Nephron progenitor cell (in vitro differentiated cells): ENCODE measurements around the gene SLC16A8.

ENCODE experiments used
- DNase-seq: peaks from one replicate; pipeline ENCODE4 v3.0.0; 2021
- H3K27ac Mint-ChIP-seq: 2 replicates; pipeline ENCODE4 v1.8.0; 2021; ENCODE audit warnings: mild to moderate bottlenecking, moderate library complexity, mixed read lengths
- H3K27me3 Mint-ChIP-seq: 2 replicates; pipeline ENCODE4 v1.8.0; 2021; ENCODE audit warnings: mild to moderate bottlenecking, low read depth, mixed read lengths; ENCODE audit not compliant: poor library complexity
- H3K36me3 Mint-ChIP-seq: 2 replicates; pipeline ENCODE4 v1.8.0; 2021; ENCODE audit warnings: low read depth, mixed read lengths
- H3K4me1 Mint-ChIP-seq: 2 replicates; pipeline ENCODE4 v1.8.0; 2021; ENCODE audit warnings: mixed read lengths
- H3K4me3 Mint-ChIP-seq: 2 replicates; pipeline ENCODE4 v1.8.0; 2021; ENCODE audit warnings: mild to moderate bottlenecking, moderate library complexity, mixed read lengths
- H3K9me3 Mint-ChIP-seq: 2 replicates; pipeline ENCODE4 v1.8.0; 2021; ENCODE audit warnings: mild to moderate bottlenecking, moderate library complexity, mixed read lengths
- TF ChIP-seq, protein P1 (sequence below): fragments of 200-600 bp; sonication (generic); IDR thresholded peaks from 2 replicates; pipeline ENCODE4 v1.5.0; 2021; ENCODE audit warnings: antibody characterized with exemption

Gene SLC16A8

DNA sequence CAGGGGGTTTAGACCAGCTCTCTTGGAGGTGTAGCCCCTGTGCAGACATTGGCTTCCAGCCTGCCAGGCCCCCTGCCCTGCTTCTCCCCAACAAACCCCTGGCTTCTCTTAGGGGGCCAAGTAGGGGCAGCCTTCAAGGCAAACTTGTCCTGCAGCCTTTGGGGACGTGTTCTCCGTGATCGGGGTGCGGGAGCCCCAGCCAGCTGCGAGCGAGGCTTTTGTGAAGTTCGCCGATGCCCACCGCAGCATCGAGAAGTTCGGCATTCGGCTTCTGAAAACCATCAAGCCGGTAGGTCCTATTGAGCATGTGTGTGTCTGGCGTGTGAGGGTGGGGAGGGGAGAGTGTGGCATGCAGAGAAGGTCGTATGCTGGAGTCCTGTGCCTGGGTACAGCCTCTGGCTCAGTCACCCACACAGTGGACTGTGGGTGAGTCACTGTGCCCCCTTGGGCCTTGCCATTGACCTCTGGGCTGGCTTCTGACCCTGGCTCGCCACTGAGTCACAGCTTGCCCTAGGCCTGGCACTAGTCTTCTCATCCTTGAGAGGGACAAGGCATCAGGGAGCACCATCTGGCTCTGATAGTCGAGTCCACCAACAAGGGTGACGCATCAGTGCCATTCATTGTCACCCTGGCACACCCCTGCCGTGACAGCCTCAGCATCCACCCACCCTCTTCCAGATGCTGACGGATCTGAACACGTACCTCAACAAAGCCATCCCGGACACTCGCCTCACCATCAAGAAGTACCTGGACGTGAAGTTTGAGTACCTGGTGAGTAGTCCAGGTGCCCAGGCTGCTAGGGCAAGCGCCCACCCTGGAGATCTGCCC, 11.4 kb downstream of the SLC16A8 start:
- Mint-ChIP-seq H3K4me1 (peaks cover 44% of the 10 kb centered on the region), H3K27me3 (no peaks in the 10 kb centered on the region), H3K4me3 (no peak overlapping the region), H3K36me3 (peaks cover 15% of the 10 kb centered on the region), H3K27ac (no peak overlapping the region), H3K9me3 (no peaks in the 10 kb centered on the region)
- no peak for DNase-seq
- TF ChIP-seq, protein P1, sequence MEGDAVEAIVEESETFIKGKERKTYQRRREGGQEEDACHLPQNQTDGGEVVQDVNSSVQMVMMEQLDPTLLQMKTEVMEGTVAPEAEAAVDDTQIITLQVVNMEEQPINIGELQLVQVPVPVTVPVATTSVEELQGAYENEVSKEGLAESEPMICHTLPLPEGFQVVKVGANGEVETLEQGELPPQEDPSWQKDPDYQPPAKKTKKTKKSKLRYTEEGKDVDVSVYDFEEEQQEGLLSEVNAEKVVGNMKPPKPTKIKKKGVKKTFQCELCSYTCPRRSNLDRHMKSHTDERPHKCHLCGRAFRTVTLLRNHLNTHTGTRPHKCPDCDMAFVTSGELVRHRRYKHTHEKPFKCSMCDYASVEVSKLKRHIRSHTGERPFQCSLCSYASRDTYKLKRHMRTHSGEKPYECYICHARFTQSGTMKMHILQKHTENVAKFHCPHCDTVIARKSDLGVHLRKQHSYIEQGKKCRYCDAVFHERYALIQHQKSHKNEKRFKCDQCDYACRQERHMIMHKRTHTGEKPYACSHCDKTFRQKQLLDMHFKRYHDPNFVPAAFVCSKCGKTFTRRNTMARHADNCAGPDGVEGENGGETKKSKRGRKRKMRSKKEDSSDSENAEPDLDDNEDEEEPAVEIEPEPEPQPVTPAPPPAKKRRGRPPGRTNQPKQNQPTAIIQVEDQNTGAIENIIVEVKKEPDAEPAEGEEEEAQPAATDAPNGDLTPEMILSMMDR = no peak

DNA sequence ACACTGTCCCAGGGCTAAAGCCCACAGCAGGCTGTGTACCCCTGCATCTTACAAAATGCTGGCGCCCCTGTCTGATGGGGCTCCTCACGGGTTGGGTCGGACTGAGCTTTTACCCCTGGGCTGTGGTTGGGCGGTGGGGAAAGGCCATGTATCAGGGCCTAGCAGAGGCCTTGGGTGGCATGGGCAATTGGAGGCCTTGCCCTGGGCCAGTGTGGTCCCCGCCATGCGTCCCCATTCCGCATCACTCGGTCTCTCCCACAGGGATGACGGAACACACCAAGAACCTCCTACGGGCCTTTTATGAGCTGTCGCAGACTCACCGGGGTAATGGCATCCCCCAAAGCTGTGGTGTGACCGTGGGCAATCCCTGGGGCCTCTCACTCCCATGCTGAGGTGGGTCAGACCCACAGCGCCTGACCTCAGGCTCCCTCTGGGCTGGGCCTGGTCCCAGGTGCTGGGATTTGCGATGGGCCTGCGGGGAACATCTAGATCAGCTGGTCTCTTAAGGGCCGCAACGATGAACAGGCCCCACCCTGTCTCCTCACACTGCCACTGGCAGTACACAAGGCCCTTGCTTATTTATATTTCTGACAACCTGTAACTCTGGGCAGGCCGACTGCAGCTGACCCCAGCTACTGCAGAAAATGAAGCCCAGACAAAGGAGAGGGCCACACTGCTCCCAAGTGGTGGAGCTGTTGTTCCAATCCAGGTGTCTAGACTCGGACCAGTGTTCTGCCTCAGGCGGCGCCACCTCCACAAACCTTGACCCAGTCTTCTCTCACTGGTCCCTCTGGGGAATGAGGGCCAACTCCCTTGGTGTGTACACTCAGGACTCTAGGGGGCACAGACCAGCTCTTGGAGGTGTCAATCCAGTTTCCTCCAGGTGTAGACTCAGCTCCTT, 12.3 kb downstream of the SLC16A8 start:
- Mint-ChIP-seq H3K27me3 (no peaks in the 10 kb centered on the region), H3K27ac (no peak overlapping the region)

DNA sequence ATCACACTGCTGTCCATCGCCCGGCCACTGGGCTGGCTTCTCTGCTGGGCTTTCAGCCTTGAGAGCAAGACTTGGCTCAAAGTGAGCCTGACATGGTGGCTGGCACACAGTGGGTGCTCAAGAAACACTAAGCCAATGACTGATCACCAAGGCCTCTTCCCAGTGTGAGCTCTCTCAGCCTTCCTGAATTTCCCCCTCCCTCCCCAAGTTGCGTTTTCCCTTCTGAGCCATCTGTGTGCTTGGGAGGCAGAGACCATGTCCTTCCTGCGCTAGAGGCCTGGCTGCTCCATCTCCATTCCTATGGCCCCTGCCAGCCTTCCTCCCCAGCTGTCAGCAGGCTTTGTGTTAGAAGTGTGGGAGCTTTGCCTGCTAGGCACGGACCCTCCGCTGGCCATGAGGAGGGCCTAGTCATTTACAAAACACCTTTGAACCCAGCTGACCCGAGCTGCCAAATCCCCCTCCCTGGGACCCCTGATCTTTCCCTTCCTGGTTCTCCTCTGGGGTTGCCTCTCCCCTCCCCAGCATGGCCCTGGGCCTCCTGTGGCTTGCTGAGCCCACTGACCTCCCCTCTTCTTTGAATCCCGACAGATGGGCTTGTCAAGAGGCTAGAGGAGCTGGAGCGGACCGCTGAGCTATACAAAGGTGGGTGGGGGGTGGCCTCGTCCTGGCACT, 13.6 kb downstream of the SLC16A8 start:
- H3K27me3 Mint-ChIP-seq = no peaks in the 10 kb centered on the region
- TF ChIP-seq, protein P1 = no peak
- no peak for DNase-seq
- H3K4me3 Mint-ChIP-seq = no peak overlapping the region
- H3K4me1 Mint-ChIP-seq = peaks cover 36% of the 10 kb centered on the region
- peak overlapping the region; percentile 83 for H3K27ac Mint-ChIP-seq
- no peaks in the 10 kb centered on the region for H3K9me3 Mint-ChIP-seq
- peaks cover 20% of the 10 kb centered on the region for H3K36me3 Mint-ChIP-seq

More for the DNA sequence above, 12.3 kb downstream of the SLC16A8 start:
- no peaks in the 10 kb centered on the region for H3K9me3 Mint-ChIP-seq
- H3K4me3 Mint-ChIP-seq = no peak overlapping the region
- peaks cover 15% of the 10 kb centered on the region for H3K36me3 Mint-ChIP-seq
- TF ChIP-seq, protein P1 = no peak
- no peak for DNase-seq
- peaks cover 45% of the 10 kb centered on the region for H3K4me1 Mint-ChIP-seq

DNA sequence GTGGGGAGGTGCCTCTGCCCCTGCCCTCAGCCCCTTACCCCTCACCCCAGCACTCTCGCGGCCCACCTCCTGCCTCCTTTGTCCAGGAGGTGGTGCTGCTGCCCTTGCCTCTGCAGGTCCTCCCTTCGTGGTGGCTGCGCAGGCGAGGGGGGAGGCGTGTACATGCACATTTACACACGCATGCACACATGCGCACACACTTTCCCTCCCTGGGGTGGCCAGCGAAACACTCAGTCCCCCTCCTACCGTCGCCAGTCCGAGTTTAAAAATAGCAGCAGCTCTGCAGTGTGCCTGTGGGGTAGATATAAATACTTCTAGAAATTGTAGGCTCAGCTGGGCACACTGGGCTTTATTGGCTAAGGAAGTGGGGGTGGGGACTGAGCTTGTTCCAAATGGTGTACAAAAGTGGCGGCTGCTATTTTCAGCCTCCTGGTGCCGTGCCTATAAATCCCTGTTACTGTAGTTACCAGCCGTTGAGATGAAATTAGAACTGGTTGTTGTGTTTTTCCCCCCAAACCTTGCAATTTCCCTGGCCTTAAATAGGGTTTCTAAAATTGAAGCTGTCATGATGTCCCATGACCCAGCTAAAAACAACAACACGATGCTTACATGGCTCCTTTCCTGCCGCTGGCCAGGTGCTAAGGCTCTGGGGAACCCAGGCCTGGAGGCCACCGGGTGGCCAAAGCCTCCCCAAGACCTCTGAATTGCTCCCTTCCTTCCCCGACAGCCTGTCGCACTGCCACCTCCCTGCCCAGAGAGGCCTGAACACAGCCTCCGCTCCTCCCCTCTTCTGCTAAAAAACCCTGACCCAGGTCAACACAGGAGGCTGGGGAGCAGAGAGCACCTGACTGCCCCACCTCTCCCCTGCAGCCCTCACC, 14.4 kb downstream of the SLC16A8 start:
- DNase-seq = peak; percentile 50
- Mint-ChIP-seq H3K4me3 (no peak overlapping the region), H3K27ac (peak overlapping the region; percentile 83), H3K4me1 (peaks cover 31% of the 10 kb centered on the region), H3K27me3 (no peaks in the 10 kb centered on the region), H3K9me3 (no peaks in the 10 kb centered on the region), H3K36me3 (peaks cover 20% of the 10 kb centered on the region)
- TF ChIP-seq, protein P1 = peak; percentile 43
